WTC11 (cell line): Measurements from ENCODE around the gene SWAP70. TPM values are rescaled to one million over a fixed set of nuclear protein-coding genes. Genes with fewer than 3 reads are reported as not detected.

Source experiments
- ATAC-seq: fragments of 200-7000 bp; cut with Tn5 transposase; 2 replicates; pipeline ENCODE4 v1.10.0; 2021; ENCODE audit warnings: mild to moderate bottlenecking, moderate library complexity
- CTCF ChIA-PET: fragments of 300-600 bp; sonication (Branson Sonifier 250); formaldehyde crosslinking; loops from one replicate; lab custom pipeline; 2021; ENCODE audit warnings: antibody characterized with exemption; lab: Charles Lee
- POLR2A ChIA-PET: fragments of 350-600 bp; sonication (Branson Sonifier 250); formaldehyde crosslinking; loops from one replicate; lab custom pipeline; 2021; ENCODE audit warnings: antibody characterized with exemption; lab: Charles Lee
- DNase-seq: peaks from one replicate; pipeline ENCODE4 v3.0.0; 2021; ENCODE audit warnings: low spot score
- H3K27ac Mint-ChIP-seq: 2 replicates; pipeline ENCODE4 v1.8.0; 2021; ENCODE audit warnings: mixed read lengths
- H3K27me3 Mint-ChIP-seq: 2 replicates; pipeline ENCODE4 v1.8.0; 2021; ENCODE audit warnings: low read depth, mild to moderate bottlenecking, moderate library complexity, mixed read lengths
- H3K36me3 Mint-ChIP-seq: 2 replicates; pipeline ENCODE4 v1.8.0; 2021; ENCODE audit warnings: mixed read lengths
- H3K4me1 Mint-ChIP-seq: 2 replicates; pipeline ENCODE4 v1.8.0; 2022; ENCODE audit warnings: mixed read lengths
- H3K4me3 Mint-ChIP-seq: 2 replicates; pipeline ENCODE4 v1.8.0; 2021; ENCODE audit warnings: mild to moderate bottlenecking, moderate library complexity, mixed read lengths
- H3K9me3 Mint-ChIP-seq: 2 replicates; pipeline ENCODE4 v1.8.0; 2021; ENCODE audit warnings: mixed read lengths
- CDX4 ChIP-seq: fragments of 250-450 bp; sonication (Bioruptor Pico); IDR thresholded peaks from 2 replicates; pipeline ENCODE4 v1.9.0; 2021; ENCODE audit warnings: moderate library complexity, mild to moderate bottlenecking, inconsistent platforms, borderline replicate concordance
- CREM ChIP-seq: sonication (generic); formaldehyde crosslinking; IDR thresholded peaks from 2 replicates; pipeline ENCODE4 v1.8.1; 2022; ENCODE audit warnings: mild to moderate bottlenecking, missing genetic modification reagents, moderate library complexity
- EMX1 ChIP-seq: fragments of 250-450 bp; sonication (Bioruptor Pico); IDR thresholded peaks from 2 replicates; pipeline ENCODE4 v1.8.0; 2021; ENCODE audit warnings: mild to moderate bottlenecking
- ERG ChIP-seq: fragments of 250-450 bp; sonication (Bioruptor Pico); IDR thresholded peaks from 2 replicates; pipeline ENCODE4 v1.8.0; 2021; ENCODE audit warnings: mild to moderate bottlenecking
- FOXJ3 ChIP-seq: sonication (generic); formaldehyde crosslinking; IDR thresholded peaks from 2 replicates; pipeline ENCODE4 v1.9.0; 2021; ENCODE audit warnings: missing genetic modification reagents, mild to moderate bottlenecking, borderline replicate concordance
- IRF1 ChIP-seq: sonication (generic); formaldehyde crosslinking; IDR thresholded peaks from 2 replicates; pipeline ENCODE4 v1.8.0; 2023; ENCODE audit warnings: missing genetic modification reagents
- MXD4 ChIP-seq: fragments of 250-450 bp; sonication (Bioruptor Pico); IDR thresholded peaks from 2 replicates; pipeline ENCODE4 v1.8.0; 2021; ENCODE audit warnings: mild to moderate bottlenecking, moderate library complexity, borderline replicate concordance
- NFYB ChIP-seq: sonication (generic); formaldehyde crosslinking; conservative IDR thresholded peaks from 2 replicates; pipeline ENCODE4 v1.8.0; 2022; ENCODE audit warnings: low read depth, missing genetic modification reagents
- NR1H2 ChIP-seq: sonication (generic); formaldehyde crosslinking; IDR thresholded peaks from 2 replicates; pipeline ENCODE4 v1.9.0; 2021; ENCODE audit warnings: mild to moderate bottlenecking, moderate library complexity, missing genetic modification reagents
- NR2C2 ChIP-seq: sonication (generic); formaldehyde crosslinking; IDR thresholded peaks from 2 replicates; pipeline ENCODE4 v1.8.0; 2022; ENCODE audit warnings: mild to moderate bottlenecking, missing genetic modification reagents
- PREB ChIP-seq: sonication (generic); formaldehyde crosslinking; IDR thresholded peaks from 2 replicates; pipeline ENCODE4 v1.8.1; 2022; ENCODE audit warnings: mild to moderate bottlenecking, missing genetic modification reagents, moderate library complexity, borderline replicate concordance
- SOX15 ChIP-seq: fragments of 250-450 bp; sonication (Bioruptor Pico); IDR thresholded peaks from 2 replicates; pipeline ENCODE4 v1.9.0; 2021; ENCODE audit warnings: mild to moderate bottlenecking
- SP1 ChIP-seq: sonication (generic); formaldehyde crosslinking; conservative IDR thresholded peaks from 2 replicates; pipeline ENCODE4 v1.8.1; 2022; ENCODE audit warnings: missing genetic modification reagents
- USF1 ChIP-seq: sonication (generic); formaldehyde crosslinking; IDR thresholded peaks from 2 replicates; pipeline ENCODE4 v1.8.0; 2022; ENCODE audit warnings: mild to moderate bottlenecking, missing genetic modification reagents
- ZNF317 ChIP-seq: sonication (generic); formaldehyde crosslinking; IDR thresholded peaks from 2 replicates; pipeline ENCODE4 v1.8.1; 2023; ENCODE audit warnings: low read depth, mild to moderate bottlenecking, moderate library complexity, missing genetic modification reagents, borderline replicate concordance
- ZNF532 ChIP-seq: fragments of 250-450 bp; sonication (Bioruptor Pico); IDR thresholded peaks from 2 replicates; pipeline ENCODE4 v1.9.0; 2021; ENCODE audit warnings: mild to moderate bottlenecking, borderline replicate concordance
- total RNA-seq: library from RNA; stranded (reverse); gene quantifications from 3 replicates; pipeline ENCODE4 v1.2.3, GENCODE V29; 2021
- TF ChIP-seq, protein P1 (sequence below): sonication (generic); formaldehyde crosslinking; IDR thresholded peaks from 2 replicates; pipeline ENCODE4 v1.8.0; 2022; ENCODE audit warnings: mild to moderate bottlenecking, missing genetic modification reagents
- TF ChIP-seq, protein P2 (sequence below): fragments of 250-450 bp; sonication (Bioruptor Pico); IDR thresholded peaks from 2 replicates; pipeline ENCODE4 v1.9.0; 2021; ENCODE audit warnings: mild to moderate bottlenecking
- TF ChIP-seq, protein P3 (sequence below): sonication (generic); formaldehyde crosslinking; IDR thresholded peaks from 2 replicates; pipeline ENCODE4 v1.8.0; 2022; ENCODE audit warnings: mild to moderate bottlenecking, missing genetic modification reagents
- TF ChIP-seq, protein P4 (sequence below): sonication (generic); formaldehyde crosslinking; conservative IDR thresholded peaks from 2 replicates; pipeline ENCODE4 v1.8.1; 2023; ENCODE audit warnings: mild to moderate bottlenecking, low read depth, missing genetic modification reagents, moderate library complexity

Gene SWAP70
- total RNA-seq, 1 experiment from 2014 or later, result 24.1 TPM

GRCh38 chr11:9776203-9776602 is 112.3 kb downstream of the SWAP70 start:
- POLR2A ChIA-PET, result no interaction called here

GRCh38 chr11:9777066-9777465 is 113.2 kb downstream of the SWAP70 start:
- peaks cover 35% of the 10 kb centered on the region for H3K4me1 Mint-ChIP-seq
- TF ChIP-seq, protein P1, sequence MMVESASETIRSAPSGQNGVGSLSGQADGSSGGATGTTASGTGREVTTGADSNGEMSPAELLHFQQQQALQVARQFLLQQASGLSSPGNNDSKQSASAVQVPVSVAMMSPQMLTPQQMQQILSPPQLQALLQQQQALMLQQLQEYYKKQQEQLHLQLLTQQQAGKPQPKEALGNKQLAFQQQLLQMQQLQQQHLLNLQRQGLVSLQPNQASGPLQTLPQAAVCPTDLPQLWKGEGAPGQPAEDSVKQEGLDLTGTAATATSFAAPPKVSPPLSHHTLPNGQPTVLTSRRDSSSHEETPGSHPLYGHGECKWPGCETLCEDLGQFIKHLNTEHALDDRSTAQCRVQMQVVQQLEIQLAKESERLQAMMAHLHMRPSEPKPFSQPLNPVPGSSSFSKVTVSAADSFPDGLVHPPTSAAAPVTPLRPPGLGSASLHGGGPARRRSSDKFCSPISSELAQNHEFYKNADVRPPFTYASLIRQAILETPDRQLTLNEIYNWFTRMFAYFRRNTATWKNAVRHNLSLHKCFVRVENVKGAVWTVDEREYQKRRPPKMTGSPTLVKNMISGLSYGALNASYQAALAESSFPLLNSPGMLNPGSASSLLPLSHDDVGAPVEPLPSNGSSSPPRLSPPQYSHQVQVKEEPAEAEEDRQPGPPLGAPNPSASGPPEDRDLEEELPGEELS (CRISPR knock-in tag), result no peak
- TF ChIP-seq NFYB (CRISPR knock-in tag) (no peak), FOXJ3 (CRISPR knock-in tag) (no peak), IRF1 (CRISPR knock-in tag) (no peak), MXD4 (no peak), USF1 (CRISPR knock-in tag) (no peak), ZNF532 (CRISPR knock-in tag) (no peak), SP1 (CRISPR knock-in tag) (no peak), PREB (CRISPR knock-in tag) (no peak), ZNF317 (CRISPR knock-in tag) (no peak), NR2C2 (no peak), CDX4 (CRISPR knock-in tag) (no peak), ERG (no peak)
- TF ChIP-seq, protein P2, sequence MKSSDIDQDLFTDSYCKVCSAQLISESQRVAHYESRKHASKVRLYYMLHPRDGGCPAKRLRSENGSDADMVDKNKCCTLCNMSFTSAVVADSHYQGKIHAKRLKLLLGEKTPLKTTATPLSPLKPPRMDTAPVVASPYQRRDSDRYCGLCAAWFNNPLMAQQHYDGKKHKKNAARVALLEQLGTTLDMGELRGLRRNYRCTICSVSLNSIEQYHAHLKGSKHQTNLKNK (CRISPR knock-in tag), result no peak
- TF ChIP-seq, protein P3, sequence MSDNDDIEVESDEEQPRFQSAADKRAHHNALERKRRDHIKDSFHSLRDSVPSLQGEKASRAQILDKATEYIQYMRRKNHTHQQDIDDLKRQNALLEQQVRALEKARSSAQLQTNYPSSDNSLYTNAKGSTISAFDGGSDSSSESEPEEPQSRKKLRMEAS, result no peak
- H3K4me3 Mint-ChIP-seq, result no peak overlapping the region
- peaks cover 34% of the 10 kb centered on the region for H3K36me3 Mint-ChIP-seq
- peak overlapping the region; percentile 18; the same call in 1 of the 2 replicates for H3K27ac Mint-ChIP-seq
- DNase-seq, result no peak
- no peaks in the 10 kb centered on the region for H3K9me3 Mint-ChIP-seq
- no peaks in the 10 kb centered on the region for H3K27me3 Mint-ChIP-seq
- ATAC-seq, result no peak
- CTCF ChIA-PET, result interaction anchor here (0.6 kb wide), 1 partner anchor 19 kb away, joined by 4 read pairs; no protein-coding TSS in a partner anchor
- POLR2A ChIA-PET, result no interaction called here

More at GRCh38 chr11:9776203-9776602, 112.3 kb downstream of the SWAP70 start:
- no peak overlapping the region for H3K27ac Mint-ChIP-seq
- no peaks in the 10 kb centered on the region for H3K27me3 Mint-ChIP-seq
- DNase-seq (no peak), ATAC-seq (no peak)
- H3K36me3 Mint-ChIP-seq, result peaks cover 27% of the 10 kb centered on the region
- no peaks in the 10 kb centered on the region for H3K9me3 Mint-ChIP-seq
- no peak overlapping the region for H3K4me3 Mint-ChIP-seq
- TF ChIP-seq CREM (CRISPR knock-in tag), result no peak
- TF ChIP-seq, protein P4, sequence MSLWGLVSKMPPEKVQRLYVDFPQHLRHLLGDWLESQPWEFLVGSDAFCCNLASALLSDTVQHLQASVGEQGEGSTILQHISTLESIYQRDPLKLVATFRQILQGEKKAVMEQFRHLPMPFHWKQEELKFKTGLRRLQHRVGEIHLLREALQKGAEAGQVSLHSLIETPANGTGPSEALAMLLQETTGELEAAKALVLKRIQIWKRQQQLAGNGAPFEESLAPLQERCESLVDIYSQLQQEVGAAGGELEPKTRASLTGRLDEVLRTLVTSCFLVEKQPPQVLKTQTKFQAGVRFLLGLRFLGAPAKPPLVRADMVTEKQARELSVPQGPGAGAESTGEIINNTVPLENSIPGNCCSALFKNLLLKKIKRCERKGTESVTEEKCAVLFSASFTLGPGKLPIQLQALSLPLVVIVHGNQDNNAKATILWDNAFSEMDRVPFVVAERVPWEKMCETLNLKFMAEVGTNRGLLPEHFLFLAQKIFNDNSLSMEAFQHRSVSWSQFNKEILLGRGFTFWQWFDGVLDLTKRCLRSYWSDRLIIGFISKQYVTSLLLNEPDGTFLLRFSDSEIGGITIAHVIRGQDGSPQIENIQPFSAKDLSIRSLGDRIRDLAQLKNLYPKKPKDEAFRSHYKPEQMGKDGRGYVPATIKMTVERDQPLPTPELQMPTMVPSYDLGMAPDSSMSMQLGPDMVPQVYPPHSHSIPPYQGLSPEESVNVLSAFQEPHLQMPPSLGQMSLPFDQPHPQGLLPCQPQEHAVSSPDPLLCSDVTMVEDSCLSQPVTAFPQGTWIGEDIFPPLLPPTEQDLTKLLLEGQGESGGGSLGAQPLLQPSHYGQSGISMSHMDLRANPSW (CRISPR knock-in tag), result no peak
- TF ChIP-seq EMX1 (CRISPR knock-in tag), result no peak
- no peak for TF ChIP-seq SOX15 (CRISPR knock-in tag)
- no peak for TF ChIP-seq NR1H2
- CTCF ChIA-PET, result interaction anchor here (0.8 to 1.6 kb wide), 3 partner anchors 17 to 61 kb away, joined by 3 to 7 read pairs (median 3); no protein-coding TSS in a partner anchor
- H3K4me1 Mint-ChIP-seq, result peaks cover 35% of the 10 kb centered on the region
